Nucleus accumbens (tissue), 56 donors: ENCODE data around the gene SLC25A29.
A peak's percentile ranks its signal among the peaks of the same experiment; 100 is the strongest.

Experiments used
- DNase-seq, 56 donors: peaks; one replicate each; lab custom pipeline; 2025; lab: John Stamatoyannopoulos, UW

The SLC25A29 gene

GRCh38 chr14:100332071-100332639 is 25.9 kb upstream of the SLC25A29 start:
- DNase-seq = no peak

DNA sequence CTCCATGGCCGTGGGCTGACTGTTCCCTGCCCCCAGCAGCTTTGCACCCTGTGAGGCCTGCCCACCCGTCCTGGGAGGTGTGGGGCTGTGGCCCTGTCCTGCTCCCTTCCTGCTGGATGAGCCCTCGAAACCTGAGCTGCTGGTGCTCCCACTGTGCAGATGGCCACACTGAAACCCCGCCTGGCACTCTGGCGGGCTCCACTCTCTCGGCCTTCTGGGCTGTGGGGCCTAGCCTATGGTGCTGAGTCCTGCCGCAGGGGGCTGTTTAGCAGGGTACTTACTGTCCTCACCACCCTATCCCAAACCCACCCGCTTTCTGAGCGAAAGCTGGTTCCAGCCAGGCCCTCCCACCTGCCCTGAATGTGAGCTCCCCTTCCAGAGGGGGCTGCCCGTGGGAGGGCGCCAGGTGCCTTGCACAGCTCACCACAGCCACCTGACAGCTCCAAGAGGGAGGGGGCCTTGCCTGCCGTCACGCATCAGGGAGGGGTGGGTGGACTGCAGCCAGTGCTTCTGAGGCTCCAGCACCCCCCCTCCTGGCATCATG is 24.2 kb upstream of the SLC25A29 start:
- no peak for DNase-seq

- no peak for DNase-seq
These were observed 23.7 kb upstream of the SLC25A29 start for GRCh38 chr14:100330007-100330344.

DNA sequence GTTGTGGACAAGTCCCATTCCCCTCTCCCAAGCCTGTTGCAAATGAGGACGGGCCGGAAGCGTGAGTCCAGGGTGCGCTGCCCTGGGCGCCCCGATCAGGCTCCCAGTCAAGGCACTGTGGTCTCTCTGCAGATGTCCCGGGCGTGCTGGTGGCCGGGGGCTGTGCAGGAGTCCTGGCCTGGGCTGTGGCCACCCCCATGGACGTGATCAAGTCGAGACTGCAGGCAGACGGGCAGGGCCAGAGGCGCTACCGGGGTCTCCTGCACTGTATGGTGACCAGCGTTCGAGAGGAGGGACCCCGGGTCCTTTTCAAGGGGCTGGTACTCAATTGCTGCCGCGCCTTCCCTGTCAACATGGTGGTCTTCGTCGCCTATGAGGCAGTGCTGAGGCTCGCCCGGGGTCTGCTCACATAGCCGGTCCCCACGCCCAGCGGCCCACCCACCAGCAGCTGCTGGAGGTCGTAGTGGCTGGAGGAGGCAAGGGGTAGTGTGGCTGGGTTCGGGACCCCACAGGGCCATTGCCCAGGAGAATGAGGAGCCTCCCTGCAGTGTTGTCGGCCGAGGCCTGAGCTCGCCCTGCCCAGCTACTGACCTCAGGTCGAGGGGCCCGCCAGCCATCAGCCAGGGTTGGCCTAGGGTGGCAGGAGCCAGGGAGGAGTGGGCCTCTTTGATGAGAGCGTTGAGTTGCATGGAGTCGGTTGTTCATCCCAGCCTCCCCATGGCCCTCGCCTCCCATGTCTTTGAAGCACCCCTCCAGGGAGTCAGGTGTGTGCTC is 23.2 kb upstream of the SLC25A29 start:
- no peak for DNase-seq

GRCh38 chr14:100328495-100329163 is 22.4 kb upstream of the SLC25A29 start:
- no peak for DNase-seq

DNA sequence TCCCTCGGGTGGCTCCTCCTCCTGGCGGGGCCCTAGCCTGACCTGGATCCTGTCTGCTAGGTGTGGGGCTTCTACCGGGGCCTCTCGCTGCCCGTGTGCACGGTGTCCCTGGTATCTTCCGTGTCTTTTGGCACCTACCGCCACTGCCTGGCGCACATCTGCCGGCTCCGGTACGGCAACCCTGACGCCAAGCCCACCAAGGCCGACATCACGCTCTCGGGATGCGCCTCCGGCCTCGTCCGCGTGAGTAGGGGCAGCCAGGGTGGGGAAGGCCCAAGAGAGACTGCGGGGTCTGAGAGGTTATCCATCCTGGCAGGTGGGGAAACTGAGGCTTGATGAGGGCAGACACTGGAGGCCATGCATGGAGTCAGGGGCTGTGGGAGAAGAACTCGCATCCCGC is 20.9 kb upstream of the SLC25A29 start:
- no peak for DNase-seq

GRCh38 chr14:100325958-100326357 is 19.7 kb upstream of the SLC25A29 start:
- DNase-seq = no peak

DNA sequence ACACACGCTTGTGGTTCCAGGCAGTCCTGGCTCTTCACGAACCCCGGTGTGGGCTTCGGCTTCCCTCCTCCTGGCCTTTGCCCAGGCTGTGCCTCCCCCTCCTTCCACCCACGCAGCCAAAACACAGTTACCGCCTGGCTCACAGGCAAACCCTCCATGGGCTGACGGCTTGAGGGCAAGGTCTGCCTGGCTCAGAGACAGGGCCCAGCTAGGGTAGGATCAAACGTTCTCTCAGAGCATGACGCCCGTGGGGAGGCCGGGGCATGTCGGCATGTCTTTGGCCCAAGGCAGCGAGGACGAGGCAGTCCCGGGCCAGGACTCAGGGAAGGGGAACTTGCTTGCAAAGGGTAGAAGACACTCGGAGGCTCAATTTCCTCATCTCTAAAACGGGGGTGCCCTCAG is 19.0 kb upstream of the SLC25A29 start:
- DNase-seq = no peak

DNA sequence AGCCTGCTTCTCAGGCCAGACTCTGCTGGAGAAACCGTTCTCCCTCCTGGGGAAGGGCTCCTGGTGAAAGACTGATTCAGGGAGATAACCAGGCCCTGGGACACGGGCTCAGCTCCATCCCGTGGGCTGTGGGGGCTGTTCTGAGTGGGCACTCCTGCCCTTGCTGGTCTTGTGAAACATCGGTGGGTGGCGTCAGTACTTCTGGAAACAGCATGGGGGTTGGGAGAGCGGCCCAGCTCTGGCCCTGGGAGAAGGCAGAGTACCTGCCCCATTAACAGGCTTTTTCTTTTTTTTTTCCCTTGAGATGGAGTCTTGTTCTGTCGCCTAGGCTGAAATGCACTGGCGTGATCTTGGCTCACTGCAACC is 17.7 kb upstream of the SLC25A29 start:
- DNase-seq = no peak

DNA sequence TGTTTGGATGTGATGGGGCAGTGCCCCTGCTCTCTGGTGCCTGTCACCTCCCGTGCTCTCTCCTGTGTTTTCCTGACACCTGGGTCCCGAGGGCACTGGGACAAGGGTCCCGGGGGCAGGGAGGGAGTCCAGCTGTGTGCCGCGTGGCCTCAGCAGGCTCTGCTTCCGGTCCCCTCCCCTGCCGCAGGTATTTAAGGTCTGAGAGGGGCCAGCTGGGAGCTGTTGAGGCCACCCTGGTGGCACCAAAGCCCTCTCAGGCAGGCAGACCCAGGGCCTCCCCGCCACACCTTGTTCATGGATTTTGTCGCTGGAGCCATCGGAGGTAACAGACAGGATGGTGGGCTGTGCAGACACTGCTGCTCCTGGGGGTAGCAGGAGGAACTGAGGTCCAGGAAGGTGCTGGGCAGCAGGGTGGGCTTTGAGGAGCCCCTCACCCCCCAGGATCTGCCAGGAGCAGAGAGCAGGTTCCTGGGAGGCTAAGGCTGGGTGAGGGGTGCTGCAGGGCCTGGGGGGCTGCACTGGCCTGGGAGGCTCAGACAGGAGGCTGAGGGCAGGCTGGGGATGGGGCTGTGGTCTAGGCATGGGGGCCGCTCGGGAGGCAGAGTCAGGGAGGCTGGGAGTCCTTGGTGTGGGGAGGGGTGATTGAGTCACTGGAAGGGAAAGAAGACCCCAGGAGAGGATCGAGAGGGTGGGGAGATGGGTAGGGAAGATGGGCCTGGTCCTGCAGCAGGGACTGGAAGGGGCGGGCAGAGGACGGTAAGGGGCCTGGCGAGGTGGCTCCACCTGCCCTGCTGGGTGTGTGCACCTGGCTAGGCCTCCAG is 17.1 kb upstream of the SLC25A29 start, which contains the start of gene SLC25A47:
SLC25A47 (plus strand) TSS at position 219 of the 821 bp plus-strand sequence; CDS start at position 295, 76 bp downstream.
- DNase-seq = no peak

DNA sequence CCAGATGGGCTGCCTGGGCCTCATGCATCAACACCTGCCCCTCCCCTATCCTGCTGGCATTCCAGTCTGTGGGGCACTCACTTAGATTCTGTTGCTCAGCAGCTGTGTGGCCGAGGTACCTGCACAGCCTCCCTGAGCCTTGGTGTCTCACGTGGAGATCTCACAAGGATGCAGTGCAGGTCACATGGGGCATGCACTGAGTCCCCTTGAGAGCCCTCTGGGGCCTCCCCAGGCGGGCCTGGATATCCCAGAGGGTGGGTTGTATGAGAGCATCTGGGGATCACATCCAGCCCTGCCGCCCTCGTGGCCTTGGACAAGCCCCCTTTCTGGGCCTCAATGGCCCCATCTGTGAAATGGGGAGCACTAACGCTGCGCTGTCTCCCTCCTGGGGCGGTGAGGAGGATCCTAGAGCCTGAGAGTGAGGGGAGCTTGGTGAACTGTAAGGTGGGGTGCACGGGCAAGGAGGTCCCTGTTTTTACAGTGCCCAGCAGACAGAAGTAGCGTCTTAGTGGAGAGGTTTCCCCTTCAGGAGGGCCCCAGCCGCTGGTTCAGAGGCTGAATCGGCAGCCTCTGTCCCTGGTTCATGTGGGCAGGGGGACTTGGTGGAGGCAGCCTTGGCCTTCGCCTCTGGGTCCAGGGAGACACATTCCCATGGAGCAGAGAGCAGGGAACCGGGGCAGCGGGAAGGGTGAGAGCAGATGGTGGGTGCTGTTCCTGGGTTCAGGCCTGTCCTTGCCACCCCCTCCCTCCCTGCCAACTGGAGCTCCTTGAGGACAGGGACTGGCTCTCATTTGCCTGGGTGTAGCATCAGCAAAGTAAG is 16.1 kb upstream of the SLC25A29 start:
- DNase-seq = no peak

DNA sequence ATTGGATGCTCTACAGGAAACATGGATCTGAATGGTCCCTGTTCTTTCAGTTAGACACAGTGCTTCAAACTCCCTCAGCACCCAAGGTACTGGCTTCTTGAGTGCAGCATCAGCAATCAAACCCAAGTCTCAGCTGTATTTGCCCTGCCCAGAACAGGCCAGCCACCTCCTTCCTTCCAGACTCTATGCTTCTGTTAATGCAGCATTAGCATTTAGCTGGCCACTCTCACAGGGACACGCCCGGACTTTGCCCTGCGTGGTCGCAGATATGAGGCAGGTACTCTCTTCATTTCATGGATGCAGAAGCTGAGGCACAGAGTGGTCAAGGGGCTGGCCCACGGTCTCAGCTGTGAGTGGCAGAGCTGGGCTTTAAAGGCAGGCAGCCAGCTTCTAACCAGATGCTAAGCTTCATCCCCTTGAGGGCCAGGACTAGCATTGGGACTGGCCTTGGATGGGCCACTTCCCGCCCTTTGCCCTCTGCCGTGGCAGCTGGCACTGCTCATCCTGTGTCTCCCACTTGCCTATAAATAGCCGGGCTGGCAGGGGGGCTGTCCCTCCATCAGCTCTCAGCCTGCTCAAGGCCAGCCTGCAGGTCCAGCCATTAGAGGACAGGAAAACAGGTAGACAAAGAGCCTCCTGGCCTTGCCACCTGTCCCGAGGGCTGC is 15.4 kb upstream of the SLC25A29 start:
- no peak for DNase-seq

GRCh38 chr14:100320157-100320856 is 14.1 kb upstream of the SLC25A29 start:
- DNase-seq = no peak

GRCh38 chr14:100317912-100318808 is 11.9 kb upstream of the SLC25A29 start:
- peak in 29 of 56 donors; percentile 11 to 76 (median 27) for DNase-seq

DNA sequence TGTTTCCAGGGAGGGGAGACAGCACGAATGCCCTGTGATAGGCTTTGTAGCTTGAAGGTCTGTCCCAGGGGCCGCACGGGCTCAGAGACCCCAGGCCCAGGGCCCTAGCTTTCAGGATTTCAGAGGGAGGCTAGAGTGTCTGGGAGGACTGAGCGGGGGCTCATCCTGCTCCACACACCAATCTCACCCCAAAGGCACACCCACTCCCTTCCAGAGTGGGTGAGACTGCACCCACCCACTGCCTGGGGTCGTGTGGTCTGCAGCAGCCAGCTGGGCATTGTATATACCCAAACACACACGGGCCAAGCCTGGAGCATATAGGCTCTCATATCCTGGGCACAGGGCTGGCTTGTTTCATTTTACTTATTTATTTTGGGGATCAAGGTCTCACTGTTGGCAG is 11.1 kb upstream of the SLC25A29 start:
- DNase-seq = no peak

DNA sequence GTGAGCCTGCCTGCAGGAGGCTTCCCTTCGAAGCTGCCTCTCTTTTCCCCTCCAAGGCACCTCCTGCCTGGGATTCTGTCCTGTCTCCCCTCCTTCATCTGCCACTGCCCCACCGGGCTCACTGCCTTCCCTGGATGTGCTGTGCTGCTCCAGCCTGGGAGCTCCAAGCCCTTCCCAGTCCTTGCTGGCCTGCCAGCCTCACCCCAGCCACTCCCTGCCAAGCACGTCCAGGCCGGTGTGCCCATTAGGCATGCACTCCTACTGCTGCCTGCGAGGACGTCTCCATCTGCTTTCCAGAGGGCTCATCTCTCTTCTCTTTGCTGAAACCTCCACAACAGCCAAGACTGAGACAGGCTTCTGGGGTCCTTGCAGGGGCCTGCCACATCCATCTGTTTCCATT is 8.5 kb upstream of the SLC25A29 start:
- no peak for DNase-seq

GRCh38 chr14:100313464-100314230 is 7.4 kb upstream of the SLC25A29 start:
- no peak for DNase-seq
